ENCODE data around the gene ECI1.

The ECI1 gene

DNA sequence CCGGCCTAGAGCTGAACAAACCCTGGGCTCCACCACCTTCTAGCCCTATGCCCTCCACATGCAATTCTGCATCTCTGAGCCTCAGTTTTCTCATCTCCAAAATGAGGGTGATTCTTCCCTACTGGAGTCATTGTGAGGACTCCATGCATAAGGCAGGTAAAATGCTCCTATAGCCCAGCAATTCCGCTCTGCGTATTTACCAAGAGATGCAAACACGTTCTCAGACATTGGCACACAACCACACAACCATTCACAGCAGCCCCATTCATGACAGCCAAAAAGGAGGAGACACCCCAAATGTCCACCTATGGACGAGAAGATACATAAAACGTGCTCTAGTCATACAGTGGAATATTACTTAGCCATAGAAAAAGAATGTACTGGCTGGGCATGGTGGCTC, 51.1 kb downstream of the ECI1 start:
- no peak overlapping the region for H3K27ac ChIP-seq
- no peak for TF ChIP-seq CTCF (IDR thresholded peaks at IDR 0.05)

DNA sequence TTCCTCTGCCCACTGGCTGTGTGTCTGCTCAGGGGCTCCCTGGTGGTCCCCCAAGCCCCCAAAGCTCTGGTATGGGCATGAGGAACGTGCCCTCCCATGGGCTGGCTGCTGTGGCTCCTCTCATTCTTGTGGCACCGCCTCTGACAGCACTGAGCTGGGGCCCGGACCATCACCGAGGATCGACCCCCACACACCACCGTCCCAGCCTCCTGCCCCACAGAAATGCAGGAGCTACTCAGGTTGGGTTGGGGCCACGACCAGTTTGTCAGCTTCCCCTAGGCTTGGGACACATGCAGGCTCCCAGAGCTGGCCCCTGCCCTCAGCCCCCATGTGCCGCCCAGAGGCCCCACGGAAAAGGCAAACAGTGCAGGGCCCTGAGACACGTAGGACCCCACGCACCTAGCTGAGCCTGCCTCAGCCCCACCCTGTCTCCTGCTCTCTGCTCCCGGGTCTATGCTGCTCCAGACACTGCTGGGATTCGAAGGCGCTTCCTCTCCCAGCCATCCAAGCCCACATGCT, 51.7 kb downstream of the ECI1 start:
- Histone ChIP-seq H3K4me3 (no peak overlapping the region), H3K27ac (no peak overlapping the region)
- no peak for DNase-seq (ENCODE audit: low spot score)
- no peak for TF ChIP-seq CTCF (IDR thresholded peaks at IDR 0.05)

More for the DNA sequence above, 51.1 kb downstream of the ECI1 start:
- DNase-seq (ENCODE audit: low spot score), result no peak
- H3K4me3 ChIP-seq, result no peak overlapping the region

DNA sequence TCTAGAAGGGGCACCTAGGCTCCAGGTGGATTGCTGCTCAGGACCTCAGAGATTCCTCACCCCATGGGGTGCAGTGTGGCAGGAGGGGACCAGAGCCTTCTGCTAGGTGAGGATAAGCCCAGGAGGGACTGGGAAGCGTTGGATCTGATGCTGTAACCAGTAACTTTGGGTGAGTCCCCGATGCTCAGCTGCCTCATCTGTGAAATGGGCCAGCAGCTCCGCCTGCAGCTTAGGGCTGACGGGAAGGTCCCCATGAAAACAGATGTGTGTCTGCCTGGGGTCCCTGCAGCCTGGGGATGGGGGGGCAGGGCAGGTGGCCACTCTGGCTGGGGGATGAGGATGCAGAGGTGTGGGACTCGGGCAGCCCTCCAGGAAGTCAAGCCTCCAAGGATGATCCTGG, 52.3 kb downstream of the ECI1 start:
- Histone ChIP-seq H3K27ac (no peak overlapping the region), H3K4me3 (no peak overlapping the region)
- TF ChIP-seq CTCF (IDR thresholded peaks at IDR 0.05), result no peak
- no peak for DNase-seq (ENCODE audit: low spot score)

DNA sequence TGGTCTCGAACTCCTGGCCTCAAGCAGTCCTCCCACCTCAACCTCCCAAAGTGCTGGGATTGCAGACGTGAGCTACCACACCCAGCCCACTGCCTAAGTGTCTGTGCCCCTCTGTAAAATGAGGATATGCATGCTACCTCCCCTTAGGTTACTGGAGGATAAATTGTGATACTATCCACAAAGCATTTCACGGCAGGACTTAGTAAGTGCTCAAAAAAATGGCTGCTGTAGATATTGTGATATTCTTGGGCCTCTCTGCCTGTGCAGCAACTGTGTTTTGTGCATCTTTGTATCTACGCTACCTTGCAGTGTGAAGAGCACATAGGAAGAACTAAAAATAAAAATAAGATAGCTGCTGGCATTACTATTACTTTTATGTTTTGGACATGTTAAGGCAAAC, 53.1 kb downstream of the ECI1 start:
- H3K27ac ChIP-seq, result no peak overlapping the region
- DNase-seq (ENCODE audit: low spot score), result no peak
- H3K4me3 ChIP-seq, result no peak overlapping the region
- no peak for TF ChIP-seq CTCF (IDR thresholded peaks at IDR 0.05)

- H3K4me3 ChIP-seq, result no peak overlapping the region
- DNase-seq (ENCODE audit: low spot score), result no peak
- no peak overlapping the region for H3K27ac ChIP-seq
- TF ChIP-seq CTCF (IDR thresholded peaks at IDR 0.05), result no peak
Observed at GRCh38 chr16:2197765-2198164, 53.6 kb downstream of the ECI1 start.

DNA sequence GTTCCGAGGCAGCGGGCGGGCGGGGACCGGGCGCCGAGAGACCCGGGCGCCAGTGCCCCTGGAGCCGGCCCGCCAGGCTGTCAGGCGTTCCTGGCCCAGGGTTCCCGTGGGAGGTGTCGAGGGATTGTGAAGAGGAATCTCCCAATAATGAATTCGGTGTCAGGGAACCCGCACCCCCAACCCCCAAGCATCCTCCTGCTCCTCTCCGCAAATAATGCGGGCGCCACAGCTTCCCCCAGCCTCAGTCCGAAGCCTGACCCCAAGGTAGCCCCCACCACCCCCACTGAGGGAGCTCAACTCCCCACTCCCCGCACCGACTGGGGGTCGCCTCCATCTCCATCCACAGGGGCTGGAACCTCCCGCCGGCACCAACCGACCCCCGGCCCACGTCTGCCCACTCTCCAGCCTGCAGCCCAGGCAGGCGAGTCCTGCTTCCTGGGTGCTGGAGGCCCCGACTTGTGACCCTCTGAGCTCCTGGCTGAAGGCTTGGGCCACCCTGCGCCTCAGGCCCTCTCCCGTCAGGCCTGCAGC, 54.3 kb downstream of the ECI1 start:
- TF ChIP-seq CTCF (IDR thresholded peaks at IDR 0.05), result no peak
- Histone ChIP-seq H3K27ac (no peak overlapping the region), H3K4me3 (peak overlapping the region; percentile 78)
- DNase-seq (ENCODE audit: low spot score), result no peak

DNA sequence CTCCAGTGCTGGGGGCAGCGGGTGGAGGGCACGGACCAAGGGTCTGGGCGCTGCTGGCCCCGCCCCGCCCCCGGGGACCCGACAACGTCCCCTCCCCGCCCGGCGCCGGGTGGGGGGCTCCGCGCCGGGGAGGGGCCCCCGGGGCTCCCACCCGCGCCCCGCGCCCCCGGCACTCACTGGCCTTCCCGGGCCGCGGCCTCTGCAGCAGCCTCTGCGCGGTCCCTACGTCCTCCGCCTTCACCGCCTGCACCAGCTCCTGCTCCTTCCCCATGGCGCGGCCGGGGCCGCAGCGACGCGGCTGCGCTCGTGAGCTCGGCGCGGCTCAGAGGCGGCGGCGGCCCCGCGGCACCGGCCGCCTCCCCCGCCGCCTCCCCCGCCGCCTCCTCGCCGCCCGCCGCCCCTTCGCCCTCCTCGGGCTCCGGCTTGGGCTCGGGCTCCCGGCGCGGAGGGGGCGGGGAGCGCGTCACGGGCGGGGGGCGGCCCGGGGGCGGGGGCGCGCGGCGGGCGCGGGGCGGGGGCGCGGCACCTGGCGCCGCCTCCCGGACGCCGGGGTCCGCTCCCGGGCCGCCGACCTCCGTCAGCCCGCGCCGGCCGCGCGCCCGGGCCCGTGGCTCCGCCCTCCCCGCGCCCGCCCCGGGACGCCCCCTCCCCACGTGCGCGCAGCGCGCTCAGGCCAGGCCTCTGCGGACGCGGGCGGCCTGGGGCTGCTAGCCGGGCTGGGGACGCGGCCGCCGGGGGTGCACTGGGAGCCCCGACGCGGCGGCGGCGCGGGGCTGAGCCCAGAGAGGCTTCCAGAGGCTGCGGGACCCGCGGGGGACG, 55.0 kb downstream of the ECI1 start, which contains the start of gene CASKIN1:
Gene CASKIN1 (minus strand): TSS at position 444 of the 819 bp plus-strand sequence. CDS start 173 bp downstream, at position 271.
- Histone ChIP-seq H3K4me3 (peak within 1 kb of the TSS; percentile 78), H3K27ac (no peak within 1 kb of the TSS)
- no peak for TF ChIP-seq CTCF (IDR thresholded peaks at IDR 0.05)
- DNase-seq (ENCODE audit: low spot score), result no peak
